ENCODE measurements around the gene MAD1L1. TPM values are rescaled to one million over a fixed set of nuclear protein-coding genes. Genes with fewer than 3 reads are reported as not detected.

Gene MAD1L1
- total and polyA plus RNA-seq, 2 of the 4 experiments (the other 2 are of a cell fraction): 29.0 to 40.9 TPM

DNA sequence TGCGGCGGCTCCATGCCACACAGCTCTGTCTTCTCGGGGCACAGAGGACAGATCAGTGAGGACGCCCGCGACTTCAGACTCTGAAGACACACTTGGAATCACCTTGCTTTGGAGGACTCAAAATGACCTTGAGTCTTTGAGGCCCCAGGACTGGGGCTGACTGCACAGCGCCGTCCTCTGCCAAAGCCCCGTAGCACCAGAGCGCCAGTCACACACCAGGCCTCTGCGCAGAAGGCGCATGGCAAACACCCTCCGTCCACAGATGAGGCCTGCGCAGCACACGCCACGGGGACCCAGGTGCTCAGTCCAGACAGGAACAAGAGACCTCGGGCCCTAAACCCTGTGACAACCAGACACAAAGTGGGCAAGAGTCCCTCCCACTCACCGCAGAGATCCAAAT lies 134.7 kb downstream of the MAD1L1 start:
- no peak overlapping the region for H3K27ac ChIP-seq (ENCODE audit: insufficient read depth, low read length)
- no peak overlapping the region for H3K23ac ChIP-seq (ENCODE audit: low read depth, low read length)
- ATAC-seq (ENCODE audit: low read depth) (no peak), DNase-seq (no peak)
- in situ Hi-C loops (cut with MboI; ENCODE audit: low sequenced_read_pairs) (no loop called here), intact Hi-C loops (cut with micrococcal nuclease) (no loop called here), dilution Hi-C loops (cut with HindIII; ENCODE audit: low sequenced_read_pairs, unreplicated experiment) (no loop called here)
- 98% methylated on average over 10 of the region's 18 CpGs; no CpG with 5 or more reads in 1 of the 2 experiments for WGBS, 2 experiments (ENCODE audit: extremely low coverage in 2 of 2, insufficient read length in 1 of 2)
- H4K91ac ChIP-seq (ENCODE audit: insufficient read depth, low read depth, low read length): no peak overlapping the region
- H2BK15ac ChIP-seq (ENCODE audit: low read depth, low read length): no peak overlapping the region
- H4K8ac ChIP-seq (ENCODE audit: low read depth in 2 of 2, low read length in 2 of 2): no peak overlapping the region
- H2BK20ac ChIP-seq (ENCODE audit: low read depth, low read length): no peak overlapping the region
- no peak overlapping the region for H3K56ac ChIP-seq (ENCODE audit: extremely low read depth, insufficient read depth, low read length)
- CTCF ChIA-PET: no interaction called here
- H3K9me3 ChIP-seq (ENCODE audit: control insufficient read depth, insufficient read depth, low read length): no peaks in the 10 kb centered on the region
- no peak overlapping the region for H3K18ac ChIP-seq (ENCODE audit: low read depth, low read length)
- H3K14ac ChIP-seq (replicated peaks; ENCODE audit: low read depth, low read length): no peak overlapping the region
- H3K36me3 ChIP-seq (ENCODE audit: control insufficient read depth, insufficient read depth, low read length): no peaks in the 10 kb centered on the region
- H2BK5ac ChIP-seq (ENCODE audit: low read depth, low read length, poor library complexity, severe bottlenecking): no peak overlapping the region
- no peak overlapping the region for H2BK120ac ChIP-seq (ENCODE audit: low read depth, low read length)
- no TSS peak for BruUV-seq (replicated peaks)
- H2AK5ac ChIP-seq (ENCODE audit: low read depth, low read length): no peak overlapping the region
- H2AFZ ChIP-seq (replicated peaks; ENCODE audit: low read length, poor library complexity): no peak overlapping the region
- POLR2A ChIA-PET (ENCODE audit: unreplicated experiment): no interaction called here
- H3K4me3 ChIP-seq (ENCODE audit: insufficient read depth, low read depth, low read length): no peak overlapping the region
- no peaks in the 10 kb centered on the region for H3K27me3 ChIP-seq (ENCODE audit: control insufficient read depth, insufficient read depth, low read length)
- H3K4me1 ChIP-seq (ENCODE audit: control insufficient read depth, insufficient read depth, low read length): peaks cover 11% of the 10 kb centered on the region
- peaks cover 3 to 32% of the 10 kb centered on the region in 2 experiments; a peak in 3 of 4 replicates for H3K79me1 ChIP-seq (ENCODE audit: low read depth in 1 of 2, low read length in 2 of 2)
- H2AK9ac ChIP-seq (replicated peaks; ENCODE audit: low read depth, low read length, poor library complexity): no peak overlapping the region
- no peaks in the 10 kb centered on the region; the same call in 1 of the 2 replicates for H4K20me1 ChIP-seq (ENCODE audit: insufficient read depth, low read length)
- no peak for TF ChIP-seq RCOR1 (IDR thresholded peaks at IDR 0.05; ENCODE audit: insufficient replicate concordance, low read length)
- TF ChIP-seq, protein P1, sequence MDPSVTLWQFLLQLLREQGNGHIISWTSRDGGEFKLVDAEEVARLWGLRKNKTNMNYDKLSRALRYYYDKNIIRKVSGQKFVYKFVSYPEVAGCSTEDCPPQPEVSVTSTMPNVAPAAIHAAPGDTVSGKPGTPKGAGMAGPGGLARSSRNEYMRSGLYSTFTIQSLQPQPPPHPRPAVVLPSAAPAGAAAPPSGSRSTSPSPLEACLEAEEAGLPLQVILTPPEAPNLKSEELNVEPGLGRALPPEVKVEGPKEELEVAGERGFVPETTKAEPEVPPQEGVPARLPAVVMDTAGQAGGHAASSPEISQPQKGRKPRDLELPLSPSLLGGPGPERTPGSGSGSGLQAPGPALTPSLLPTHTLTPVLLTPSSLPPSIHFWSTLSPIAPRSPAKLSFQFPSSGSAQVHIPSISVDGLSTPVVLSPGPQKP (IDR thresholded peaks at IDR 0.05; ENCODE audit: borderline replicate concordance, low read depth, low read length): no peak
- no peak for TF ChIP-seq MXI1 (IDR thresholded peaks at IDR 0.05; ENCODE audit: borderline replicate concordance, low read depth, low read length)
- TF ChIP-seq MAFK (IDR thresholded peaks at IDR 0.05; ENCODE audit: low read depth, low read length): no peak
- TF ChIP-seq, protein P2, sequence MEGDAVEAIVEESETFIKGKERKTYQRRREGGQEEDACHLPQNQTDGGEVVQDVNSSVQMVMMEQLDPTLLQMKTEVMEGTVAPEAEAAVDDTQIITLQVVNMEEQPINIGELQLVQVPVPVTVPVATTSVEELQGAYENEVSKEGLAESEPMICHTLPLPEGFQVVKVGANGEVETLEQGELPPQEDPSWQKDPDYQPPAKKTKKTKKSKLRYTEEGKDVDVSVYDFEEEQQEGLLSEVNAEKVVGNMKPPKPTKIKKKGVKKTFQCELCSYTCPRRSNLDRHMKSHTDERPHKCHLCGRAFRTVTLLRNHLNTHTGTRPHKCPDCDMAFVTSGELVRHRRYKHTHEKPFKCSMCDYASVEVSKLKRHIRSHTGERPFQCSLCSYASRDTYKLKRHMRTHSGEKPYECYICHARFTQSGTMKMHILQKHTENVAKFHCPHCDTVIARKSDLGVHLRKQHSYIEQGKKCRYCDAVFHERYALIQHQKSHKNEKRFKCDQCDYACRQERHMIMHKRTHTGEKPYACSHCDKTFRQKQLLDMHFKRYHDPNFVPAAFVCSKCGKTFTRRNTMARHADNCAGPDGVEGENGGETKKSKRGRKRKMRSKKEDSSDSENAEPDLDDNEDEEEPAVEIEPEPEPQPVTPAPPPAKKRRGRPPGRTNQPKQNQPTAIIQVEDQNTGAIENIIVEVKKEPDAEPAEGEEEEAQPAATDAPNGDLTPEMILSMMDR (conservative IDR thresholded peaks at IDR 0.05; ENCODE audit: low read depth, low read length): no peak
- no peak for TF ChIP-seq RAD21 (IDR thresholded peaks at IDR 0.05; ENCODE audit: low read length)
- TF ChIP-seq RFX5 (IDR thresholded peaks at IDR 0.05; ENCODE audit: low read depth, low read length): no peak
- no peak for TF ChIP-seq CHD1 (IDR thresholded peaks at IDR 0.05; ENCODE audit: low read depth, low read length)
- no peak for TF ChIP-seq SMC3 (IDR thresholded peaks at IDR 0.05; ENCODE audit: low read depth, low read length)
- no peak for TF ChIP-seq POLR2A (IDR thresholded peaks at IDR 0.05; ENCODE audit: low read depth, low read length)
- TF ChIP-seq FOS (IDR thresholded peaks at IDR 0.05; ENCODE audit: low read depth, low read length): no peak
- TF ChIP-seq, protein P3, sequence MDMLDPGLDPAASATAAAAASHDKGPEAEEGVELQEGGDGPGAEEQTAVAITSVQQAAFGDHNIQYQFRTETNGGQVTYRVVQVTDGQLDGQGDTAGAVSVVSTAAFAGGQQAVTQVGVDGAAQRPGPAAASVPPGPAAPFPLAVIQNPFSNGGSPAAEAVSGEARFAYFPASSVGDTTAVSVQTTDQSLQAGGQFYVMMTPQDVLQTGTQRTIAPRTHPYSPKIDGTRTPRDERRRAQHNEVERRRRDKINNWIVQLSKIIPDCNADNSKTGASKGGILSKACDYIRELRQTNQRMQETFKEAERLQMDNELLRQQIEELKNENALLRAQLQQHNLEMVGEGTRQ (IDR thresholded peaks at IDR 0.05; ENCODE audit: low read depth, low read length): no peak
- TF ChIP-seq CEBPB (IDR thresholded peaks at IDR 0.05; ENCODE audit: low read depth, low read length): no peak
- TF ChIP-seq MAZ (IDR thresholded peaks at IDR 0.05; ENCODE audit: borderline replicate concordance, low read depth, low read length): no peak
- no peak for TF ChIP-seq BHLHE40 (IDR thresholded peaks at IDR 0.05; ENCODE audit: low read depth, low read length)
- TF ChIP-seq NFE2L2 (IDR thresholded peaks at IDR 0.05; ENCODE audit: low read depth, low read length): no peak
- H4K5ac ChIP-seq (ENCODE audit: low read depth, low read length): no peak overlapping the region
- no peak overlapping the region for H3K4ac ChIP-seq (ENCODE audit: low read depth, low read length)
- H3K4me2 ChIP-seq (ENCODE audit: low read depth, low read length): no peak overlapping the region
- H3K9ac ChIP-seq (ENCODE audit: low read depth, low read length): no peak overlapping the region
- peaks cover 18% of the 10 kb centered on the region for H3K9me1 ChIP-seq (ENCODE audit: insufficient read depth, low read length)
